HG03060 (cell line): Measurements from ENCODE around the gene MMP24.

Source experiments
- ATAC-seq: cut with Tn5 transposase; IDR thresholded peaks from one replicate; pipeline ENCODE4 v1.9.1; 2021; ENCODE audit warnings: low read depth, moderate number of reproducible peaks; ENCODE audit not compliant: unreplicated experiment

MMP24 gene

DNA sequence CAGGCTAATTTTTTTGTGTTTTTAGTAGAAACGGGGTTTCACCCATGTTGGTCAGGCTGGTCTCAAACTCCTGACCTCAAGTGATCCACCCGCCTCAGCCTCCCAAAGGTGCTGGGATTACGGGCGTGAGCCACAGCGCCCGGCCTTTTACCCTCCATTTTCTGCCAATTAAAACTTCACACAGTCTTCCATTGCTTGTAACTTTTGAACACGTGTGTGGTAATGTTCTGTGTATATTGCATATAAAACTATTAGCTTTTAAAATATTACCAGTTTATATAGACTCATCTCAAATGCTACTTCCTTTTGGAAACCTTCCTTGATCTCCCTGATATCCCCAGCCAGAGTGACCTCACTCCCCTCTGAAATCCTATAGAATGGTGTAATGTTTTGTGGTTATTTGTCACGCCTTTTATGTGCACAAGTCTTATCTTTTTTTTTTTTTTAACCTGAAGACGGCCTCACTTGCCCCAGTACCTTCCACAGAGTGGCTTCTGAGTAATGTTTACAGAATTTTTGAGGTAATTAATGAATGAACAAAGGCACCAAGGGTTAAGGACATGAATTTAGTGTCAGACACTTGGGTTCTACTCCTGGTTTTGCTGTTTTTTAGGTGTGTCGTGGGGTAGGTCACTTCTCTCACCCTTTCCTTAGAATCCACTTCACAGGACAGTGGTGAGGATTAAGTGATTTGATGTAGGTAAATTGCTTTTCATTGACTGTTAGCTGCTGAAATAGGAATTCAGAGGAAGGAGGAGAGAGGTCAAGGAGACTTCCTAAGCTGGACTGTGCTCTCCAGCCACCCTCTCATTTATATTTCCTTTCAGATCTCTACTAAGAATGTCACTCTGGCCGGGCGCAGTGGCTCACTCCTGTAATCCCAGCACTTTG, 11.2 kb upstream of the MMP24 start:
- ATAC-seq, result no peak

DNA sequence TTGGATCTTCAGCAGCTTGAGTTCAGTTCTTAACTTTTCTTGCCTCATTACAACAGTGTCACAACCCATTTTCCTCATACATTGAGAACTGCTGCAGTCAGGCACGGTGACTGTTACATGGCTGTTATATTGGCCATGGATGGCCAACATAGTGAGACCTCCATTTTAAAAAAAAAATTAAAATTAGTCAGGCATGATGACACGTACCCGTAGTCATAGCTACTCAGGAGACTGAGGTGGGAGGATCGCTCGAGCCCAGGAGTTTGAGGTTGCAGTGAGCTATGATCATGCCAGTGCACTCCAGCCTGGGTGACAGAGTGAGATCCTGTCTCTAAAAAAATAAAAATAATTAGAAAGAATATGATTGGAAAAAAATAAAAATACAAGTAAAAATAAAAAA, 9.9 kb upstream of the MMP24 start:
- no peak for ATAC-seq

DNA sequence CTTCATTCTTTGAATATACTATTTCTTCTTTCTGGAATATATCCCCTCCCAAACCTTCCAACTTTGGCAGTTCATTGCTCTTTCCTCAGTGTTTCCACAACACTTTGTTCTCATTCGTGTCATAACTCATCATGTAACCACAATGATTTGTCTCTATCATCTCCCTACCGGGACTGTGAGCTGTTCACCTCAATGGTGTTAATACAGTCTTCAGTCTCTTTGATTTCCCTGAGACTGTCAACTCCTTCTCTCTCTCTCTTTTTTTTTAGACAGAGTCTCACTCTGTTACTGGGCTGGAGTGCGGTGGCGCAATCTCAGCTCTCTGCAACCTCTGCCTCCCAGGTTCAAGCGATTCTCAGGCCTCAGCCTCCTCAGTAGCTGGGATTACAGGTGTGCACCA, 2.5 kb upstream of the MMP24 start:
- ATAC-seq, result no peak

DNA sequence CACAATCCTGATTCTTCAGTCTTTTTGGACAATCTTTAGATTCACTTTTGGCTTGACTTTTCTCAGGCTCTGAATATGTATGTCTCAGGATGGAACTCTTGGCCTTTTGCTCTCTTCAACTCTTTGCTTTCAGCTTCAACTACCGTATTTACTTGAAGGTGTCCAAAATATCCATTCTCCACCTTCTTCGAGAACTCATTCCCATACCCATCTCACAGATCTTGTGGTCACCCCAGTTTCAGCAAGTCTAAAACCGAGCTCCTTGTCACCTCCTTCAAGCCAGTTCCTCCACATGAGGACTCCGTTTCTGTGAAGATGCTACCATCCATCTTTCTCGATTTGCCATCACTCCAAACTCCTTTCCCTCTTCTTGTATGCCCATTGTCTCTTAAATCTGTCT, 2.0 kb upstream of the MMP24 start:
- ATAC-seq, result no peak

DNA sequence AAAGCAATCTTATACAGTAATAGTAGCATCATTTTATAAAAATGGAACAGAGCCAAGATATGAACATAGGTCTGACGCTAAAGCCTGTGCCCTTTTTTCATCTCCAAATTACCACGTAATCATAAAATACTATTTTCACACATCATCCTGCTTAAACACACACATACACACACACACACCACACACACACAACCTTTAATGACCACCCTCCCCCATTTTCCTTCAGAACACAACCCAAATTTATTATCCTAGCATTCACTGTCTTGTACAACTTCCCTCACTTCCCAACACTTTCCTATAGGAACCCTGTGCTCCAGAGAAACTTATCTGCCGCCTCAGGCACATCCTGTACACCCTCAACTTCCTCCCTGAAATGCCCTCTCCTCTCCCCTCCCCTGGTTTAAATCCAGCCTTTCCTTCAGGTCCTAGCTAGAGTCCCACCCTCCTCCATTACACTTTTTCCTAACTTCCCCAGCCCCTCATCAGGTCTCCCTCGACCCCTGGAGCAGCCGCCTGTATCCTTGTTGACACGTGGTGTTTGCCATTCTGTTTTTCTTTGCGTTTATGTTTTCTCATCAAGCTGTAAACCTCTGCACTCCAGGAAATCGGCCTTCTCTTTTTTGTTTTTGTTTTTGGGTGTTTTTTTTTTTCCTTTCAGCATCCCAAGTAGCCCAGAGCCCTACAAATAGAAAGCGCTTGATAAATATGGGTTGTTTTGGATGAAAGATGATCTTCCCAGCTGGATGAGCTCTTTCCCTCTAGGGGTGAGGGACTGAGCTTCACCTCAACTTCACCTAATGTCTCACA, 968 bp upstream of the MMP24 start:
- ATAC-seq, result no peak

DNA sequence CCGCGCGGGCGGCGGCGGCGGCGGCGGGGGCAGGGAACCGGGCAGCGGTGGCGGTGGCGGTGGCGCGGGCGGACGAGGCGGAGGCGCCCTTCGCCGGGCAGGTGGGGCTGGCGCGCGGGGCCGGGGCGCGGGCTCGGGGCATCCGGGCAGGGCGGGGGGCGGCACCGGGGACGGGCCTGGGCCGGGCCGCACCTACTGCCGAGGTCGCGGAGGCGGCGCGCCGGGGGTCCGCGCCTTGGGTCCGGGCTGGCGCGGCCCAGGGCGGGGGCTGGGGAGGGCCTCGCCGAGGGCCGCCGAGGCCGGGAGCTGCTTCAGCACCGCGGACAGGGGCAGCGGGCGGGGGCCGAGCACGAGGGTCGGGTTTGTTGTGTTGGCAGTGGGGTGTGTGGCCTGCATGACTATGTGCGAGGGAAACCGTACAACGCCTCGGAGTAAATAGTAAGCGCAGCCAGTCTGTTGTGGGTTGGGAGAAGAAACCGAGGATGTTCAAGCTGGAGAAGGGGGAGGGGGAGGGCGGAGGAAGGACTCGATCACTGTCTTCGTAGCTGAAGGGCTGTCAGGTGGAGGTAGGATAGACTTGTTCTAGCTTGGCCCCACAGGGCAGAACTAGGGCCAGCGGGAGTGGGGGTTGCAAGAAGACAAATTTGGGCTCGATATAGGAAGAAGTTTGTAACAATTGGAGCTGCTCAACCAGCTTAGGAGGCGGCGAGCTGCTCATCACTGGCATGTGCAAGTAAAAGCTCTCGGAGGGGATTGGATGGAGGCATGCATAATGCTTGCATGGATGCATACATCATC, 593 bp downstream of the MMP24 start:
- no peak for ATAC-seq

DNA sequence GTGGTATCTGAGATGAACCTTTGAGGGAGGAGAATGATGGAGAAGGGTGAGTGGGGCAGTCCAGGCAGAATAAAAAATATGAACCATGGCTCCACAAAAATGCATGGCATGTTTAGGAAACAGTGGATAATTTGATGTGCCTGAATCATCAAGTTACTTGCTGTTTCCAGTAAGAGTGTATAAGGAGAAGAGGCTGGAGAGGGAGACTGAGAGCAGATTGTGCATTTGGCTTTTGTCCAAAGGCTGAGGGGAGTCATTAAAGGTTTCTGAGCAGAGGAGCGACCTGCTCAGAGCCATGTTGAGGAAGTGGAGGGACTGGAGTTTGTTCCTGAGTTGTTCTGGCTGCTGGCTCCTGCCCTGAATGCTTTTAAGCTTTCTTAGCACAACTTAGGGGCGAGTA, 6.1 kb downstream of the MMP24 start:
- ATAC-seq, result no peak

DNA sequence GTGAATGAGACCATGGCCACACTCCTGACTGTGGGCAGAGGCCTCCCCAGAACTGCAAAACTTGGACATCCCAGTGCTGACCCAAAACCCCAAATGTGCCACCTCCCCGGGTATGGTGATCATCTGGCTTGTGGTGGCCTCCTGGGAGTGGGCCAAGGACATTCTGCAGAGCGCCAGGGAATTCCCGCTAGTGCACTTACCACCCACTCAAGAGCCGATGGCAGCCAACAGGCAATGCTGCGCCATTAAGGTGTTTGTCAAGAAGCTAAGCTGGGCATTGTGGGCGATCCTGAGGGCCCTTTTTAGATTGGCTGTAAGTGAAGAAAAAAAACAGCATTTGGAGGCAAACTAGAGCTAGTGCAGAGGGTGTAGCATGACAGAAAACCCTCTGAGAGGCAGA, 9.4 kb downstream of the MMP24 start:
- no peak for ATAC-seq

DNA sequence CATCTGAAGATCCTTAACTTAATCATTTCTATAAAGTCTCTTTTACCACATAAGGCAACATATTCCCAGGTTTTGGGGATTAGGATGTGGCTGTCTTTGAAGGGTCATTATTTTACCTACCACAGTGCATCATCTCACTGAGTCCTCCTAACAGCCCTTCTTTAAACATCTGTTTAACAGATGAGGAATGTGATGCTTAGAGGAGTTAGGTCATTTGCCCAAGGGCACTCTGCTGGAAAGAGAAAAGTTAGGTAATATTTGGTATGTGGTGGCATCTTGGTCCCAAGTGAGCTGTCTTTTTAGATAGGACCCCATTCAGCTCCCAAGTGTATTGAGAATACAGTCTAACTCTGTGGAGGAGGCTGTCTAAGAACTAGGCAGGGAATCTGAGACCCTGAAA, 11.0 kb downstream of the MMP24 start:
- no peak for ATAC-seq

DNA sequence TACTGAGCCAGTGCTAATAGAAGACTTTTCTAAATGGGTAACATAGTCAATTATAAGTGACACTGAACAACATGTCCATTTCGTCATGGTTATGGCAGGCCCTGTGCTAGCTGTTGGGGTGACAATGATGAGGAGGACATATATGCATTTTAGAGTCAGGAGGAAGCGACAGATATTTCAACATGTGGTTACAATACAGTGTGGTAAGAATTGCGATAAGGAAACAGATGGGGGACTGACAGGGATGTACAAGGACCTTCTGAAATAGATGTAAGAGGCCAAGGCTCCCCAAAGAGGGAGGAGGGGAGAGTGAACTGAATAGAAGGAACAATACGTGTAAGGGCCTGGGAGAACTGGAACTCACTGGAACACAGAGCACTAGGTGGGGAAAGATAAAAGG, 11.7 kb downstream of the MMP24 start:
- ATAC-seq, result no peak

DNA sequence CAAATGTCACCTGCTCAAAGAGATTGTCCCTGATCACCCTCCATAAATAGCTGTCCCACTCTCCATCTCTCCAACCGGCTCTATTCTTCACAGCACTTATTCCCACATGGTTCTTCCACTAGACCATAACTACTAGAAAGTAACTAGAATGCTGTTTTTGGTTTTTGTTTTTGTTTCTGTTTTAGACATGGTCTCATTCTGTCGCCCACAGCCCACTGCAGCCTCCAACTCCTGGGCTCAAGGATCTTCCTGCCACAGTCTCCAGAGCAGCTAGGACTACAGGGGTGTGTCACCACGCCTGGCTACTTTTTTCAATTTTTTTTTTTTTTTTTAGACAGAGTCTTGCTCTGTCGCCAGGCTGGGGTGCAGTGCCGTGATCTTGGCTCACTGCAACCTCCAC, 12.2 kb downstream of the MMP24 start:
- ATAC-seq, result no peak

DNA sequence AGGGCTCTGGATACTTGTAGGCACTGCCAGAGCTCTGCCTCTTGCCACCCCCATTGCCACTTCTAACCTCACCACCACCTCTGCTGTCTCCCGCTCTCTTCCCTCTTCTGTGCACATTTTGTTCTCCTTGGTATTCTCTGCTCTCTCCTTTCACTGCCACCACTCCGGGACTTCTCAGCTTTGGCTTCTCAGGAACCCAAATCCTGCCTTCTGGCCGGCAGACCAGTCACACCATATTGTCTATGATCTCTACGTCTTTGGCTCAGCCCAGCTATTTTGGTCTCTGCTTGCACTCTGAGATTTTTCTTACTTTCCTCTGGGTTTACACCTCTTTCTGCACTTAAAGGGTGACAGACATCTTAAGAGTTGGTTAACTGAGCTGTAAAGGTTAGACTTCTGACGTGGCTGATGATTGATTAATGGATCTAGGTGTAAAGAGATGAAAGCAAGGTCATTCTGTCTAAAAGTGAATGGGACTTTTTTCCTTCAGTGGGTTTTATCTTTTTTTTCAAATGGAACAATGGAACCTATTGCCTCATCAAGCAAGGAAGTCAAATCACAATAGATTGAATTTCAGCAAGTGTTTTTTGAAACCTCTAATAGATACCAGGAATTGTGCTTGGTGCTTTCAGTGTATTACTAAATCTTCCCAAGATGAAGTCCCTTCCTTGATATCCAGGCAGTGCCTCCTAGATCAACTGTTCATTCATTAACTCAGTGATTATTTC, 13.8 kb downstream of the MMP24 start:
- no peak for ATAC-seq

DNA sequence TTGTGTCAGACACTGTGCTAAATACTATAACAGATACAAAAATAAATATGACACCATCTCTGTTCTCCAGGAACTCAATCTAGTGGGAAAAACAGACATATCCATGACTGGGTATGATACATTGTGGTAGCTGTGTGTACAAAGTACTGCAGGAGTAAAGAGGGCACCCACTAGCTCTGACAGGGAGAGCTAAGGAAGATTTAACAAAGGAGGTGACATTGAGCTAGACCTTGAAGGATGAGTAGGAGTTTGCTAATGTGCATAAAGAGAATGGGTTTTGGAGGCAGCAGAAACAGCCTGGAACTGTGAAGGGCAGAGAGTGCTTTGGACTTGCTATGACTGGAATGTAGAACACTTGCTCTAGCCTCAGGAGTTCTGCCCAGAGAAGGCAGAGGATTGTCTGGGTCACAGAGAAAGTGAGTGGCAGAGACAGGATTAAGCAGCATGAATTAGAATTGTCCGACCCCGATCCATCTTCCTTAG, 14.4 kb downstream of the MMP24 start:
- ATAC-seq, result no peak

DNA sequence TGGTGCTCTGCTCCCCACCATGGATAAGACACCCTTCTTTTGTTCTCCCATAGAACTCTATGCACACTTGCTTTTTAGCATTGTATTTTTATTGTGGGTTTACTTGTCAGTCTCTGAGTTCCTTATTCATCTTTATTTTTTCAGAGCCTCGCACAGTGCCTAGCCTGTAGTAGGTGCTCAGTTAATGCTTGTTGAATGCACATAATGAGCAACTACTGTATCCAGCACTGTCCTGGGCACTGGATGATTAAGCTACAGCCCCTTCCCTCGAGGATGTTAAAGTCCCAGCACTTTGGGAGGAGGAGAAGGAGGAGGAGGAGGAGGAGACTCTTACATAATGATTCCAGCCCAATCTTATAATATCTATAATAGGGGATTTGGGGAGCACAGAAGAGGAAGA, 16.8 kb downstream of the MMP24 start:
- no peak for ATAC-seq

DNA sequence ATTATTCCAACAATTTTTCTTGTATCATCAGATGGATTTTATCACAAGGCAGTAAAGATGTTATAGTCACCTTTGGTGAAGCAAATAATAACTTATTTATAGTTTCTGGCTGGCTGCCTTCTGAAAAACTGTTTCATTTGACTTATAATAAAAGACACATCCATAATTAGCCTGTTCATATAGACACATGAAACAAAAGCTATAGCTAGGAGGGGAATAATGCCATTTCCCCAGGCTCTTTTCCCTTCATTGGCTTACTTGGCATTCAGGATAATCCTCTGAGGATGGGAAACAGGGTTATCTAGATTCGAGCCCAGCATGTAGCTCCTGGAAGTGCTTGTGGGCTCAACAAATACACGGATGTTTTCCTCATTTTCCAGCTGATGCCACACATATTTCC, 17.5 kb downstream of the MMP24 start:
- no peak for ATAC-seq

DNA sequence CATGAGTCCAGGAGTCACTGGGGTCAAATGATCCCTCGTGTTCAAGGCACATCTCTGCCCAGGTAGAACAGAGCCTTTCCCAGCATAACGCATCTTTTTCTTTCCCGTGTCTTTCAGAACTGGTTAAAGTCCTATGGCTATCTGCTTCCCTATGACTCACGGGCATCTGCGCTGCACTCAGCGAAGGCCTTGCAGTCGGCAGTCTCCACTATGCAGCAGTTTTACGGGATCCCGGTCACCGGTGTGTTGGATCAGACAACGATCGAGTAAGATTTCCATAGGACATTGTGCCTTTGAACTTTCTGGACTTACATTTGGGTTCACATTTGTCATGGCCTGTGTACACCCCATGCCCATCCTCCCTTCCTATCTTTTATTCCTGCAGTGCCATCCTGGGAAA, 20.2 kb downstream of the MMP24 start:
- ATAC-seq, result no peak

DNA sequence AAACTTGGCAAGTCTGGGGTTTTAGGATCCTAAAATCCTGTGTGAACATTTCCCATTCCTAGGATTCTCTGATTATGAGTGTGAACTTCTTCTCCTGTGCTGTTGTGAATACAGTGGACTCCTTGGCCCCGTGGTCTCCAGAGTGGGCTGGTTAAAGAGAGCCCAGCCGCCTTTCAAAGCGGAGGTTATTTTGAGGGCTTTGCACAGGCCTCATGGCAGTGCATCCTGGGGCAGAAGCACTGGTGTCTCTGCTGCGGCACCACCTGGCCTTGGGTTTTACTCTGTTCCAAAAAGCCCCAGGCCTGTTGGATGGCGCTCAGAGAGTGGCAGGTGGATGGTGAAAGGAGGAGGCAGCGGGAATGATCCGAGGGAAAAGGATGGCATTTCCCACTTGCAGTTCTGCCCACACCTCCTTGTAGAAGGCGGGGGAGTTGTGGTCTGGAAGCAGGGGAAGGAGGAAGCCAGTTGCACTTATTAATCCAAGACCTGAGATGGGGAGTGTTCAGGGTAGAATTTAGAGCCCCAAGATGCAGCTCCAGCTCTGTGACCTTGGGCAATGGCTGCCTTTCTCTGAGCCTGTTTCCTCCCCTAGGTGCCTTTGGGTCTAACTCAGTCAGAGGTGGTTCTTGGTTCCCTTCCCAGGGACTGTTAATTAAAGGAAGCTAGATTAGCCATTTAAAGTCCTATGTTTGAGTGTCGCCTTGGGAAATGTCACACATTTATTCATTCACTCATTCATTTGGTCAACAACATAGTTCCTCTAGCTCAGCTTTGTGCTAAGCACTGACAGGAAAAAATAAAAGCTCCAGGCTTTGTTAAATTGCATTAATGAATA, 22.4 kb downstream of the MMP24 start:
- no peak for ATAC-seq

DNA sequence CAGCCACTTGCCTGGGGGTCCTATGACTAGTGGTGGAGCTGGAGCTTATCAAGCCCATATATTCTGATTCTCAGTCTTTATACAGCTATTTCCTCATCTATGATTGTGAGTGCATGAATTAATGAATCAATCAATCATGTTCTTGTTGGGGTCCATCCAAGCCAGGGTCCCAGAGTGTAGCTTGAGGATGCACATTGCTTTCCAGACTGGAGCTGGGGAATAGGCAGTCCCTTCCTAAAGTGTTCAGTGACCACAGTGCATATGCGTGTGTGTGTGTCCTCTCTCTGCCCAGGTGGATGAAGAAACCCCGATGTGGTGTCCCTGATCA, 25.1 kb downstream of the MMP24 start:
- ATAC-seq, result no peak

DNA sequence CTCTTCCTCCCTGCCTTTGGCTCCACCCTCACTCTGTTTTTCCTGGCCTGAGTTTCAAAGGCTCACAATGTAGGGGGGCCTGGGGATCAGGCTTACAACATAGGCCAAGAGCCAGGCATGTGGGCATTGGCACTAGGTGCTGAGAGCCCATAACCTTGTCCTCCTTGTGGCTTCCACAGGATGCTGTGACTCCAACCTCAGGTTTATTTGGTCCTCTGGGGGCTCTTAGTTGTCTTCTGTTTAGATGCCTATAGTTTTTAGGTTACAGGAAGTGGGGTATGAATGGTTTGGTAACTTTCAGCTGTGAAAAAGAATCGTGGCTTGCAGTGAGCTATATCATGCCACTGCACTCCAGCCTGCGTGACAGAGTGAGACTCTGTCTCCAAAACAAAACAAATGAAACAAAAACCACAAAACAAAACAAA, 25.6 kb downstream of the MMP24 start:
- ATAC-seq, result peak; percentile 62
